GM12872 (cell line): ENCODE data around the gene PAIP1.
A peak's percentile ranks its signal among the peaks of the same experiment; 100 is the strongest.

Source experiments
- TF ChIP-seq, protein P1 (sequence below): IDR thresholded peaks from 3 replicates; pipeline ENCODE4 v1.5.1; 2011; ENCODE audit warnings: low read depth, mild to moderate bottlenecking, low read length, moderate library complexity; ENCODE audit not compliant: insufficient read depth

The PAIP1 gene

GRCh38 chr5:43498581-43498980 lies 58.3 kb downstream of the PAIP1 start:
- TF ChIP-seq, protein P1, sequence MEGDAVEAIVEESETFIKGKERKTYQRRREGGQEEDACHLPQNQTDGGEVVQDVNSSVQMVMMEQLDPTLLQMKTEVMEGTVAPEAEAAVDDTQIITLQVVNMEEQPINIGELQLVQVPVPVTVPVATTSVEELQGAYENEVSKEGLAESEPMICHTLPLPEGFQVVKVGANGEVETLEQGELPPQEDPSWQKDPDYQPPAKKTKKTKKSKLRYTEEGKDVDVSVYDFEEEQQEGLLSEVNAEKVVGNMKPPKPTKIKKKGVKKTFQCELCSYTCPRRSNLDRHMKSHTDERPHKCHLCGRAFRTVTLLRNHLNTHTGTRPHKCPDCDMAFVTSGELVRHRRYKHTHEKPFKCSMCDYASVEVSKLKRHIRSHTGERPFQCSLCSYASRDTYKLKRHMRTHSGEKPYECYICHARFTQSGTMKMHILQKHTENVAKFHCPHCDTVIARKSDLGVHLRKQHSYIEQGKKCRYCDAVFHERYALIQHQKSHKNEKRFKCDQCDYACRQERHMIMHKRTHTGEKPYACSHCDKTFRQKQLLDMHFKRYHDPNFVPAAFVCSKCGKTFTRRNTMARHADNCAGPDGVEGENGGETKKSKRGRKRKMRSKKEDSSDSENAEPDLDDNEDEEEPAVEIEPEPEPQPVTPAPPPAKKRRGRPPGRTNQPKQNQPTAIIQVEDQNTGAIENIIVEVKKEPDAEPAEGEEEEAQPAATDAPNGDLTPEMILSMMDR = no peak

- TF ChIP-seq, protein P1 = no peak
Observed at GRCh38 chr5:43497311-43498104, 59.4 kb downstream of the PAIP1 start.

DNA sequence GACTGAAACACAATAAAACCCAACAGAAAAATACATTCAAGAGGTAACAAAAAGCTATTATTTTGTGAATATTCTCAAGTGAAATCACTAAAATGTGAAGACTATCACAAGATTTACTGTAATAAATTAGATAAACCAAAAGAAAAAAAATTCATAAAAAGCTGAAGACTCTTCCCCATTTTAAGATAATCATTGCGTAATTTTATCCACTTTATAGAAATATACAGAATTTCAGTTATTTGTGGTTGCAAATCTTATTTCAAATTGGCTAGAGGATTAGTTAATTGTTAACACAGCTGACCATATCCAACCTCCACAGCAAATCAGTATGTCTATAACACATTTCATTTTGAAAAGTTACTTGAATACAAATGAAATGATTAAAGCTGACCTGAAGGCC lies 65.6 kb downstream of the PAIP1 start:
- TF ChIP-seq, protein P1 = no peak

DNA sequence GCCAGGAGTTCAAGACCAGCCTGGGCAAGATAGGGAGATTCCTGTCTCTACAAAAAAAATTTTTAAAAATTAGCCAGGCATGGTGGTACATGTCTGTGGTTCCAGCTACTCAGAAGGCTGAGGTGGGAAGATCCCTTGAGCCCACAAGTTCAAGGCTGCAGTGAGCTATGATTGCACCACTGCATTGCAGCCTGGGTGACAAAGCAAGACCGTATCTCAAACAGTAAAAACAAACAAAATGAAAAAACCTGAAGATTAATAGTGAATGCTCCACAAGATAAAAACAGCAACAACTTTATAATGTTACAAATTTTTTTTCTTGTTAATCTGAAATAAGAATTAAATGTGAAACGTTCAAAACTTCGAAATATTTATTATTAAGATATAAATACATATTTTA lies 70.5 kb downstream of the PAIP1 start:
- TF ChIP-seq, protein P1 = no peak

GRCh38 chr5:43485406-43485805 lies 71.5 kb downstream of the PAIP1 start:
- TF ChIP-seq, protein P1 = no peak

DNA sequence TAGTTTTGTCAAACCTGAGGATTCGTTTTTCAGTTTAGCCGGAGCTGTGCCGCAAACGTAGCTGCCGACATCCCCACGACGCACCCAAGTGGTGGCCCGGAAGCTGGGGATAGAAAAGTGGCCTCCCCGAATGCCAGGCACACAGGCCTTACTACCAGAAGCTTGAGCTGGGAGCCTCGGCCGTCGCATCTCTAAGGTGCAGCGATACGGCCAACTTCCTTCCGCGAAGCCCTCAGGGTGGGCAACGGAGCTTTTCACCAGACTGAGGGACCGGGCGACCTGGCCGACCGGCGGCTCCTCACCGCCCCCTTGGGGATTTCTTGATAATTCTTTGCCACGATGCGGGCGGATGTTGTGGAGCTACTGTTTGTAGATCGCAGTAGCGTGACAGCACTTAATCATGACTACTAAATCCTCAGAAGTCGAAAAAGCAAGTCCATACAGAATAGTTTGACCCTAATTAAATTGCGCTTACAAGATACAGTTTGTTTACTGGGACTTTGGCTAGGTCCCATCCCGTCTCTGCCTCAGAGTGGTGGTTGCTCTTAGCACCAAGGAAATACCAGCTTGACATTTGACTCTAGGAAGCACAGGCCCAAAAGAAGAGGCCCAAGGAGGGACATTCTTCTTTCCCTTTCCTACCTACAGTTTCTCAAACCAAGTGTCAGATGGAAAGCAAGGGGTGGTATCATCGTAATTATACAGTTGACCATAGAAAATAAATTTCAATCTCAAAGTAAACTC lies 72.6 kb downstream of the PAIP1 start:
- TF ChIP-seq, protein P1 = peak; percentile 73

DNA sequence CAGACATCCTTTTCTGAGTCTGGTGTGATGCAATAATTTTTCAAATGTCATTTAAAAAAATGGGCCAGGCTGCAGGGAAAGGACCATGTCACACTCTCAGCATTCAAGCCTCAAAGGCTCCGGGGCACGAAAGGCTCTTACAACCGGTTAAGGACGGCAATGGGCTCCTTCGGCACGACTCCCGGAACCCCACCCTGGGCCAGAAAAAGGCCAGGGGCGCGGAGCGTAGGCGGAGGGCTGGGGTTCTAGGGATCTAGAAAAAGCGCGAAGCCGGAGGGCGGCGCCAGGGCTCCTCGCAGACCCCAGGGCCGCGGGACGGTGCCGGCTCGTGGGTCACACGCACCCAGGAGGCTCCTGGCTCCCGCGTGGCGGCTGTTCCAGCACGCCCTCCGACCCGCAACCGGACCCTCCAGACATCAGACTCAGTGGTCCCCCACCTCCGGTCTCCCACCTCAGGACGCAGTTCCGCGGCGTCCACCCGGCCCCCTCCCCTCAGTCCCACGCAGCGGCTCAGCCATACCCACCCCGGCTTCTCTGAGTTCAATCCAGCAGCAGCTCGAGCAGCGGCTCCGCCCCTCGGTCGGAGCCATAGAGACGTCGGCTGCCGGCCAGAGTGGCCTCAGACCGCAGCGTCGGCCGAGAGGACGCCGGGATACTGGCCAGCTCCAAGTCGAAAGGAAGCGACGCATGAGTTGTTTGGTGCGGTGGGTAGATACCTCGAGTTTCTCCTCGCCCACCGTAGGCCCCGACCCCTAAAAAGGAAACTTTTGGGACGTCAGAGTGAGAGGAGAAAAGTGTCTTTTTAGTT lies 73.4 kb downstream of the PAIP1 start, which contains the start of gene TMEM267:
TMEM267 (minus strand) TSS at position 568 of the 808 bp plus-strand sequence. CDS start 29,896 bp downstream, outside the sequence.
- TF ChIP-seq, protein P1 = no peak
